SK-N-SH (cell line): ENCODE data around the gene EIF5A. TPM values are rescaled to one million over a fixed set of nuclear protein-coding genes. Genes with fewer than 3 reads are reported as not detected.

Experiments
- CTCF ChIA-PET: fragments of 300-600, 350-600 bp; formaldehyde crosslinking; extraction: SDS; loops from one replicate; lab custom pipeline; 2021; lab: Yijun Ruan, JAX
- POLR2A ChIA-PET: fragments of 350-600 bp; sonication (Branson Sonifier 250); formaldehyde crosslinking; extraction: SDS; loops from one replicate; lab custom pipeline; 2020; ENCODE audit warnings: antibody characterized with exemption, inconsistent platforms; lab: Yijun Ruan, JAX
- DNase-seq: peaks from one replicate; pipeline ENCODE4 v3.0.0; 2012
- H2AFZ ChIP-seq: fragments of 200-600 bp; sonication (generic); 2 replicates; pipeline ENCODE4 v1.8.1; 2016; ENCODE audit warnings: antibody characterized with exemption, mild to moderate bottlenecking, low read depth
- H3F3A ChIP-seq: fragments of 200-600 bp; sonication (generic); replicated peaks from 2 replicates; pipeline ENCODE3; 2016; ENCODE audit warnings: antibody characterized with exemption, mild to moderate bottlenecking; ENCODE audit not compliant: insufficient read depth
- H3K27ac ChIP-seq, 2 experiments: fragments of 200-500 bp in 1 of 2; fragments of 200-600 bp in 1 of 2; sonication (Bioruptor generic) in 1 of 2; sonication (generic), shearing (Covaris generic) in 1 of 2; 2 replicates each; pipeline versions ENCODE4 v1.5.1 to v1.6.1; 2014 to 2016; ENCODE audit warnings: low read depth in 2 of 2, inconsistent platforms in 1 of 2, low read length in 1 of 2, mild to moderate bottlenecking in 1 of 2, mixed read lengths in 1 of 2
- H3K27me3 ChIP-seq: fragments of 200-600 bp; sonication (generic), shearing (Covaris generic); 2 replicates; pipeline ENCODE4 v1.6.1; 2016; ENCODE audit warnings: mixed run types; ENCODE audit not compliant: insufficient read depth
- H3K36me3 ChIP-seq, 2 experiments: fragments of 200-500 bp in 1 of 2; fragments of 200-600 bp in 1 of 2; sonication (Bioruptor generic) in 1 of 2; sonication (generic) in 1 of 2; replicated peaks in 1 of 2; 2 replicates each; pipeline versions ENCODE3 to v1.5.1; 2014 to 2016; ENCODE audit warnings: low read length in 1 of 2, mild to moderate bottlenecking in 1 of 2; ENCODE audit not compliant: insufficient read depth in 2 of 2, control insufficient read depth in 1 of 2
- H3K4me1 ChIP-seq, 2 experiments: fragments of 200-500 bp in 1 of 2; fragments of 200-600 bp in 1 of 2; sonication (Bioruptor generic) in 1 of 2; sonication (generic), shearing (Covaris generic) in 1 of 2; 2 replicates each; pipeline versions ENCODE4 v1.5.1 to v1.6.1; 2014 to 2016; ENCODE audit warnings: low read depth in 1 of 2, low read length in 1 of 2, mixed run types in 1 of 2; ENCODE audit not compliant: insufficient read depth in 2 of 2, control insufficient read depth in 1 of 2
- H3K4me2 ChIP-seq: fragments of 200-600 bp; sonication (generic), shearing (Covaris generic); 2 replicates; pipeline ENCODE4 v1.6.1; 2017; ENCODE audit warnings: mixed run types
- H3K4me3 ChIP-seq, 2 experiments: fragments of 200-500 bp in 1 of 2; fragments of 200-600 bp in 1 of 2; sonication (Bioruptor generic) in 1 of 2; sonication (generic), shearing (Covaris generic) in 1 of 2; 2 replicates each; pipeline versions ENCODE4 v1.5.1 to v1.8.1; 2014 to 2016; ENCODE audit warnings: low read depth in 2 of 2, inconsistent platforms in 1 of 2, low read length in 1 of 2, mild to moderate bottlenecking in 1 of 2, mixed read lengths in 1 of 2, moderate library complexity in 1 of 2
- H3K79me2 ChIP-seq: fragments of 200-600 bp; sonication (generic); 2 replicates; pipeline ENCODE4 v1.8.1; 2017; ENCODE audit warnings: mild to moderate bottlenecking; ENCODE audit not compliant: insufficient read depth
- H3K9ac ChIP-seq: fragments of 200-600 bp; sonication (generic); 2 replicates; pipeline ENCODE4 v1.6.1; 2017; ENCODE audit warnings: mixed run types
- H3K9me2 ChIP-seq: fragments of 200-600 bp; sonication (generic); 2 replicates; pipeline ENCODE4 v1.6.1; 2017; ENCODE audit warnings: mixed run types
- H3K9me3 ChIP-seq: fragments of 200-600 bp; sonication (generic); 2 replicates; pipeline ENCODE4 v1.6.1; 2017; ENCODE audit warnings: mixed run types, mild to moderate bottlenecking, moderate library complexity
- H4K20me1 ChIP-seq: fragments of 200-600 bp; sonication (generic); 2 replicates; pipeline ENCODE4 v1.6.1; 2017; ENCODE audit warnings: mild to moderate bottlenecking, mixed run types; ENCODE audit not compliant: insufficient read depth
- CHD2 ChIP-seq: fragments of 150-350 bp; IDR thresholded peaks from 2 replicates; pipeline ENCODE4 v1.6.1; 2018; ENCODE audit warnings: low read length; ENCODE audit not compliant: partially characterized antibody
- EZH2phosphoT487 ChIP-seq: fragments of 200-600 bp; sonication (generic); IDR thresholded peaks from 2 replicates; pipeline ENCODE4 v1.6.1; 2017; ENCODE audit warnings: low read depth, mixed run types, mild to moderate bottlenecking, antibody characterized with exemption, moderate library complexity, borderline replicate concordance
- FOXJ3 ChIP-seq: sonication (generic); formaldehyde crosslinking; IDR thresholded peaks from 2 replicates; pipeline ENCODE4 v1.5.1; 2020; ENCODE audit warnings: mild to moderate bottlenecking, missing genetic modification reagents
- GABPA ChIP-seq: IDR thresholded peaks from 2 replicates; pipeline ENCODE4 v1.4.0; 2012; ENCODE audit warnings: low read depth, mild to moderate bottlenecking
- MAX ChIP-seq: IDR thresholded peaks from 2 replicates; pipeline ENCODE4 v1.4.0; 2012; ENCODE audit warnings: low read depth
- MEF2A ChIP-seq: IDR thresholded peaks from 2 replicates; pipeline ENCODE4 v1.4.0; 2012; ENCODE audit warnings: low read depth, borderline replicate concordance
- MXI1 ChIP-seq: IDR thresholded peaks from 2 replicates; pipeline ENCODE4 v1.6.1; 2012; ENCODE audit warnings: mild to moderate bottlenecking, low read depth, low read length, improper control_type of control experiment
- NRF1 ChIP-seq: IDR thresholded peaks from 2 replicates; pipeline ENCODE4 v1.6.1; 2012; ENCODE audit warnings: low read depth, mild to moderate bottlenecking, low read length
- RAD21 ChIP-seq: IDR thresholded peaks from 2 replicates; pipeline ENCODE4 v1.6.1; 2012; ENCODE audit warnings: mild to moderate bottlenecking, low read length
- RCOR1 ChIP-seq: fragments of 150-350 bp; IDR thresholded peaks from 2 replicates; pipeline ENCODE4 v1.6.1; 2017; ENCODE audit warnings: antibody characterized with exemption, low read length
- REST ChIP-seq: IDR thresholded peaks from 2 replicates; pipeline ENCODE4 v1.6.1; 2012; ENCODE audit warnings: mild to moderate bottlenecking, low read depth, low read length, moderate library complexity
- SIN3A ChIP-seq: IDR thresholded peaks from 2 replicates; pipeline ENCODE4 v1.6.1; 2012; ENCODE audit warnings: low read depth, mild to moderate bottlenecking, low read length, moderate library complexity, borderline replicate concordance
- TAF1 ChIP-seq: IDR thresholded peaks from 2 replicates; pipeline ENCODE4 v1.6.1; 2012; ENCODE audit warnings: low read depth, mild to moderate bottlenecking, low read length, moderate library complexity, borderline replicate concordance
- whole genome bisulfite sequencing: methylation state at CpG from one replicate; pipeline ENCODE4 v1.1.6; 2017; ENCODE audit warnings: low lambda C conversion rate; 5-methylcytosine and 5-hydroxymethylcytosine counted together
- polyA plus RNA-seq, 3 experiments: library from polyadenylated mRNA; depleted of rRNA; stranded (reverse); fragments of >200 nt; gene quantifications; 2 replicates each; pipeline ENCODE4 v1.2.3, GENCODE V29; 2012

EIF5A gene
- polyA plus RNA-seq, 1 of the 3 experiments (the other 2 are of a cell fraction), result 971 TPM

GRCh38 chr17:7281074-7281952 is 26.1 kb upstream of the EIF5A start, which contains the start of gene SLC2A4:
SLC2A4 (plus strand) TSS chr17:7281718; CDS start chr17:7281935, 217 bp downstream.
- Histone ChIP-seq H3K4me2 (peak within 1 kb of the TSS; percentile 95), H3K27ac (peak within 1 kb of the TSS in 1 of 2 experiments; percentile 52; a peak in 1 of 4 replicates), H4K20me1 (no peaks in the 10 kb centered on the region), H3K36me3 (no peaks in the 10 kb centered on the region), H3K9ac (peak within 1 kb of the TSS; percentile 44; the same call in 1 of the 2 replicates), H2AFZ (peak within 1 kb of the TSS; percentile 89; the same call in 1 of the 2 replicates), H3K4me1 (peaks cover 6 to 18% of the 10 kb centered on the region in 2 experiments; a peak in 2 of 4 replicates), H3F3A (peaks cover 15% of the 10 kb centered on the region), H3K79me2 (no peaks in the 10 kb centered on the region), H3K9me2 (no peaks in the 10 kb centered on the region), H3K27me3 (no peaks in the 10 kb centered on the region), H3K9me3 (no peaks in the 10 kb centered on the region), H3K4me3 (peak within 1 kb of the TSS; percentile 50 to 64)
- POLR2A ChIA-PET, result interaction anchor here (1.2 kb wide), 1 partner anchor 15 kb away, joined by 5 read pairs; no protein-coding TSS in a partner anchor
- DNase-seq, result peak; percentile 99
- TF ChIP-seq NRF1, result no peak
- no peak for TF ChIP-seq EZH2phosphoT487
- peak; percentile 66 for TF ChIP-seq CHD2
- no peak for TF ChIP-seq FOXJ3 (CRISPR knock-in tag)
- no peak for TF ChIP-seq RAD21
- TF ChIP-seq REST, result no peak
- TF ChIP-seq MAX, result peak; percentile 97
- TF ChIP-seq RCOR1, result no peak
- no peak for TF ChIP-seq GABPA
- peak; percentile 99 for TF ChIP-seq MXI1
- peak; percentile 19; the same call in 1 of the 2 replicates for TF ChIP-seq TAF1
- TF ChIP-seq MEF2A, result peak; percentile 39; the same call in 1 of the 2 replicates
- peak; percentile 54; the same call in 1 of the 2 replicates for TF ChIP-seq SIN3A
- WGBS, result under 1% methylated on average over 51 of the region's 71 CpGs
- CTCF ChIA-PET, result interaction anchor here (0.8 to 8.8 kb wide), 17 partner anchors 8 to 235 kb away, joined by 3 to 169 read pairs (median 4); partner anchors contain the start of gene PHF23
